ENCODE results near the gene PRORP.

Gene PRORP

GRCh38 chr14:35113308-35113950 is 8.9 kb upstream of the PRORP start:
- no peak overlapping the region for H3K27ac ChIP-seq (ENCODE audit: low read length)
- H3K36me3 ChIP-seq (ENCODE audit: control insufficient read depth, insufficient read depth, low read length) = no peaks in the 10 kb centered on the region; the same call in 1 of the 2 replicates
- no CpG with 5 or more reads among the region's 4 CpGs for WGBS (ENCODE audit: insufficient coverage, insufficient read length)
- no peaks in the 10 kb centered on the region for H3K27me3 ChIP-seq (ENCODE audit: control insufficient read depth, insufficient read depth, low read length)
- H3K4me3 ChIP-seq (ENCODE audit: low read length) = no peak overlapping the region
- peaks cover 1% of the 10 kb centered on the region; the same call in 1 of the 2 replicates for H3K4me1 ChIP-seq (ENCODE audit: control insufficient read depth, insufficient read depth, low read length)
- no peaks in the 10 kb centered on the region; the same call in 1 of the 2 replicates for H3K9me3 ChIP-seq (ENCODE audit: control insufficient read depth, insufficient read depth, low read length)
- DNase-seq (ENCODE audit: low read depth, low spot score) = no peak

DNA sequence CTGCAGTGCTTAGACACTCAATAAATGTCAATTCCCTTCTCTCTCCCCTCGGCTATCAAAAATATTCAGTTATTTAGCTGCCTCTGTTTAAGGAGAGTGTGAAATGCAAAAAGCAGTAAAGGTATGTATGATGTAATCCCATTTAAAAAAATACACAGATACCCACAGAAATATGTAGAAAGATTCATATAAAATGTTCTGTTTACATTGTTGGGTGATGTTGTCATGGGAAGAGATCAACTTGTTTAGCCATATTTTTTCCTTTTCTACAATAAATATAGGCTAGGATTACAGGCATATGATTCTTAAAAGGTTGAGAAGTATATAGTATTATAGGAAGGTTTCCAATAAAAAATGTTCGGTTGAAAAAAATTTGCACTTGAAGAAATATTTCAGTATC is 8.3 kb upstream of the PRORP start:
- Histone ChIP-seq H3K4me1 (ENCODE audit: control insufficient read depth, insufficient read depth, low read length) (peaks cover 1% of the 10 kb centered on the region; the same call in 1 of the 2 replicates), H3K4me3 (ENCODE audit: low read length) (no peak overlapping the region), H3K9me3 (ENCODE audit: control insufficient read depth, insufficient read depth, low read length) (no peaks in the 10 kb centered on the region; the same call in 1 of the 2 replicates), H3K36me3 (ENCODE audit: control insufficient read depth, insufficient read depth, low read length) (no peaks in the 10 kb centered on the region; the same call in 1 of the 2 replicates), H3K27me3 (ENCODE audit: control insufficient read depth, insufficient read depth, low read length) (no peaks in the 10 kb centered on the region), H3K27ac (ENCODE audit: low read length) (no peak overlapping the region)
- no peak for DNase-seq (ENCODE audit: low read depth, low spot score)
- 100% methylated on average over 1 of the region's 2 CpGs for WGBS (ENCODE audit: insufficient coverage, insufficient read length)

GRCh38 chr14:35116242-35116641 is 6.1 kb upstream of the PRORP start:
- Histone ChIP-seq H3K36me3 (ENCODE audit: control insufficient read depth, insufficient read depth, low read length) (no peaks in the 10 kb centered on the region; the same call in 1 of the 2 replicates), H3K4me1 (ENCODE audit: control insufficient read depth, insufficient read depth, low read length) (peaks cover 1% of the 10 kb centered on the region; the same call in 1 of the 2 replicates), H3K27me3 (ENCODE audit: control insufficient read depth, insufficient read depth, low read length) (no peaks in the 10 kb centered on the region), H3K4me3 (ENCODE audit: low read length) (no peak overlapping the region), H3K9me3 (ENCODE audit: control insufficient read depth, insufficient read depth, low read length) (no peaks in the 10 kb centered on the region; the same call in 1 of the 2 replicates), H3K27ac (ENCODE audit: low read length) (no peak overlapping the region)
- no CpG with 5 or more reads among the region's 4 CpGs for WGBS (ENCODE audit: insufficient coverage, insufficient read length)
- DNase-seq (ENCODE audit: low read depth, low spot score) = no peak

DNA sequence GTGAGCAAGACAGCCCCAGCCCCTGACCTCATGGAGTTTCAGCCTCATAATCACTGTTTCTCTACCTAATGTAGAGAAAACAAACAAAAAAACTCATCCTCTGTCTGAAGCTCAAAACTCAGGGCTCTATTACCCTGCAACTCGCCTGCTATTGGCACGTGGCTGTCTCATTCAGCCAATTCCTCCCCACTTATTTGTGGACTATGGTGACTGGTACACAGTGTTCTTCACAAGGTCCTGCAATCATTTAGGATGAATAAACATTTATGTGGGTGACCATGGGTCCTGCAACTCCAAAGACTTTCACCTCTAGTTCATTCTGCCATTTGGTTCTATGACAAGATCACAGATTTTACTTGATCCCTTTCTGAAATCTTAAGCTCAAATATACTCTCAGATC is 5.2 kb upstream of the PRORP start:
- Histone ChIP-seq H3K9me3 (ENCODE audit: control insufficient read depth, insufficient read depth, low read length) (no peaks in the 10 kb centered on the region; the same call in 1 of the 2 replicates), H3K27me3 (ENCODE audit: control insufficient read depth, insufficient read depth, low read length) (no peaks in the 10 kb centered on the region), H3K4me1 (ENCODE audit: control insufficient read depth, insufficient read depth, low read length) (peaks cover 1% of the 10 kb centered on the region; the same call in 1 of the 2 replicates), H3K36me3 (ENCODE audit: control insufficient read depth, insufficient read depth, low read length) (no peaks in the 10 kb centered on the region; the same call in 1 of the 2 replicates), H3K27ac (ENCODE audit: low read length) (no peak overlapping the region), H3K4me3 (ENCODE audit: low read length) (no peak overlapping the region)
- no peak for DNase-seq (ENCODE audit: low read depth, low spot score)
- no CpG with 5 or more reads among the region's 2 CpGs for whole genome bisulfite sequencing (ENCODE audit: insufficient coverage, insufficient read length)

GRCh38 chr14:35121026-35121886 is 1.1 kb upstream of the PRORP start:
- peak overlapping the region; percentile 71; the same call in 1 of the 2 replicates for H3K4me3 ChIP-seq (ENCODE audit: low read length)
- no peak for DNase-seq (ENCODE audit: low read depth, low spot score)
- WGBS (ENCODE audit: insufficient coverage, insufficient read length) = 100% methylated on average over 3 of the region's 34 CpGs
- H3K27me3 ChIP-seq (ENCODE audit: control insufficient read depth, insufficient read depth, low read length) = no peaks in the 10 kb centered on the region
- no peaks in the 10 kb centered on the region for H3K4me1 ChIP-seq (ENCODE audit: control insufficient read depth, insufficient read depth, low read length)
- no peaks in the 10 kb centered on the region for H3K9me3 ChIP-seq (ENCODE audit: control insufficient read depth, insufficient read depth, low read length)
- no peak overlapping the region for H3K27ac ChIP-seq (ENCODE audit: low read length)
- H3K36me3 ChIP-seq (ENCODE audit: control insufficient read depth, insufficient read depth, low read length) = no peaks in the 10 kb centered on the region

- DNase-seq (ENCODE audit: low read depth, low spot score) = no peak
- WGBS (ENCODE audit: insufficient coverage, insufficient read length) = no CpG with 5 or more reads among the region's 23 CpGs
- Histone ChIP-seq H3K4me3 (ENCODE audit: low read length) (peak overlapping the region; percentile 71), H3K27ac (ENCODE audit: low read length) (no peak overlapping the region), H3K9me3 (ENCODE audit: control insufficient read depth, insufficient read depth, low read length) (no peaks in the 10 kb centered on the region), H3K27me3 (ENCODE audit: control insufficient read depth, insufficient read depth, low read length) (no peaks in the 10 kb centered on the region), H3K4me1 (ENCODE audit: control insufficient read depth, insufficient read depth, low read length) (no peaks in the 10 kb centered on the region), H3K36me3 (ENCODE audit: control insufficient read depth, insufficient read depth, low read length) (no peaks in the 10 kb centered on the region)
Observed at GRCh38 chr14:35122696-35123387, 490 bp downstream of the PRORP start.

DNA sequence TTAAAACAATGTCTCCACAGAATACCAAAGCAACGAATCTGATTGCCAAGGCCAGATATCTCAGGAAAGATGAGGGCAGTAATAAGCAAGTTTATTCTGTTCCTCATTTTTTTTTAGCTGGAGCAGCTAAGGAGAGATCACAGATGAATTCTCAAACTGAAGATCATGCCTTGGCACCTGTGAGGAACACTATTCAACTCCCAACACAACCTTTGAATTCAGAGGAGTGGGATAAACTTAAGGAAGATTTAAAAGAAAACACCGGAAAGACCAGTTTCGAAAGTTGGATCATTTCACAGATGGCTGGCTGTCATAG is 994 bp downstream of the PRORP start:
- DNase-seq (ENCODE audit: low read depth, low spot score) = no peak
- H3K27ac ChIP-seq (ENCODE audit: low read length) = no peak overlapping the region
- no peak overlapping the region; the same call in 1 of the 2 replicates for H3K4me3 ChIP-seq (ENCODE audit: low read length)

GRCh38 chr14:35124127-35124526 is 1.8 kb downstream of the PRORP start:
- H3K4me3 ChIP-seq (ENCODE audit: low read length) = no peak overlapping the region
- H3K4me1 ChIP-seq (ENCODE audit: control insufficient read depth, insufficient read depth, low read length) = no peaks in the 10 kb centered on the region
- H3K27me3 ChIP-seq (ENCODE audit: control insufficient read depth, insufficient read depth, low read length) = no peaks in the 10 kb centered on the region
- DNase-seq (ENCODE audit: low read depth, low spot score) = no peak
- no peak overlapping the region for H3K27ac ChIP-seq (ENCODE audit: low read length)
- WGBS (ENCODE audit: insufficient coverage, insufficient read length) = no CpG with 5 or more reads among the region's 1 CpG
- no peaks in the 10 kb centered on the region for H3K9me3 ChIP-seq (ENCODE audit: control insufficient read depth, insufficient read depth, low read length)
- no peaks in the 10 kb centered on the region for H3K36me3 ChIP-seq (ENCODE audit: control insufficient read depth, insufficient read depth, low read length)

More for the DNA sequence above, 994 bp downstream of the PRORP start:
- Histone ChIP-seq H3K36me3 (ENCODE audit: control insufficient read depth, insufficient read depth, low read length) (no peaks in the 10 kb centered on the region), H3K27me3 (ENCODE audit: control insufficient read depth, insufficient read depth, low read length) (no peaks in the 10 kb centered on the region), H3K9me3 (ENCODE audit: control insufficient read depth, insufficient read depth, low read length) (no peaks in the 10 kb centered on the region), H3K4me1 (ENCODE audit: control insufficient read depth, insufficient read depth, low read length) (no peaks in the 10 kb centered on the region)
- no CpG with 5 or more reads among the region's 3 CpGs for WGBS (ENCODE audit: insufficient coverage, insufficient read length)

DNA sequence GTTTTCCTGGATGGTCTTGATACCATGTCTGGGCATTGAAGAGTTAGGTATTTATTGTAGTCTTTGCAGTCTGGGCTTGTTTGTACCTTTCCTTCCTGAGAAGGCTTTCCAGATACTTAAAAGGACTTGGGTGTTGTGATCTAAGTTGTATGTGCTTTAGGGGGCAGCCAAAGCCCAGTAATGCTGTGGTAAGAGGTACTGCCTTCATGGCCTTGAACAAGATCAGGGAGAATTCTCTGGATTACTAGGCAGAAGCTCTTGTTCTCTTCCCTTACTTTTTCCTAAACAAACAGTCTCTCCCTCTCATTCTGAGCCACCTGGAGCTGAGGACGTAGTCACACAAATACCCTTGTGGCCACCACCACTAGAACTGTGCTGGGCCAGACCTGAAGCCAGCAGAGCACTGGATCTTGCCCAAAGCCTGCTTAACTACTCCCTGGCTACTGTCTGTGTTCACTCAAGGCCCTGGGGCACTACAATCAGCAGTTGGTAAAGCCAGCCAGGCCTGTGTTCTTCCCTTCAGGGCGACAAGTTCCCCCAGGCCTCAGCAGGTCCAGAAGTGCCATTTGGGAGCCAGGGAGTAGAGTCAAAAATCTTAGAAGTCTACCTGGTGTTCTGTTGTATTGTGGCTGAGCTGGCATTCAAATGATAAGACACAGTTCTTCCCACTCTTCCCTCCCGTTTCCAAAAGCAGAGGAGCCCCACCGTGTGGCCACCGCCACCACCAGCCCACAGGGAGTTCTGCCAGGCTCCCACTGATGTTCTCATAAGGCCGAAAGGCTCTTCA is 11.4 kb downstream of the PRORP start:
- DNase-seq (ENCODE audit: low read depth, low spot score) = no peak
- WGBS (ENCODE audit: insufficient coverage, insufficient read length) = no CpG with 5 or more reads among the region's 6 CpGs
- Histone ChIP-seq H3K27me3 (ENCODE audit: control insufficient read depth, insufficient read depth, low read length) (no peaks in the 10 kb centered on the region), H3K4me3 (ENCODE audit: low read length) (no peak overlapping the region), H3K36me3 (ENCODE audit: control insufficient read depth, insufficient read depth, low read length) (no peaks in the 10 kb centered on the region; the same call in 1 of the 2 replicates), H3K27ac (ENCODE audit: low read length) (no peak overlapping the region), H3K4me1 (ENCODE audit: control insufficient read depth, insufficient read depth, low read length) (no peaks in the 10 kb centered on the region), H3K9me3 (ENCODE audit: control insufficient read depth, insufficient read depth, low read length) (no peaks in the 10 kb centered on the region)
